Right lobe of liver (tissue), 4 donors: ENCODE measurements around the gene FLYWCH2.

Source experiments
- CTCF ChIP-seq, 4 donors: fragments of 200-600 bp in 3 of 4; fragments of 450-650 bp in 1 of 4; IDR thresholded peaks; one replicate each; pipeline versions ENCODE4 v1.5.1 to v1.8.0; 2016 to 2022; ENCODE audit warnings: antibody characterized with exemption in 4 of 4, mild to moderate bottlenecking in 2 of 4
- POLR2A ChIP-seq: fragments of 450-650 bp; IDR thresholded peaks from one replicate; pipeline ENCODE4 v1.6.1; 2017; ENCODE audit warnings: antibody characterized with exemption, mild to moderate bottlenecking
- donor health status: DM: no; HTN: no; CAD: no.
- donor health status: DM: no; HTN: no; CAD: no.
- donor health status: DM: no; HTN: yes; CAD: no.

DNA sequence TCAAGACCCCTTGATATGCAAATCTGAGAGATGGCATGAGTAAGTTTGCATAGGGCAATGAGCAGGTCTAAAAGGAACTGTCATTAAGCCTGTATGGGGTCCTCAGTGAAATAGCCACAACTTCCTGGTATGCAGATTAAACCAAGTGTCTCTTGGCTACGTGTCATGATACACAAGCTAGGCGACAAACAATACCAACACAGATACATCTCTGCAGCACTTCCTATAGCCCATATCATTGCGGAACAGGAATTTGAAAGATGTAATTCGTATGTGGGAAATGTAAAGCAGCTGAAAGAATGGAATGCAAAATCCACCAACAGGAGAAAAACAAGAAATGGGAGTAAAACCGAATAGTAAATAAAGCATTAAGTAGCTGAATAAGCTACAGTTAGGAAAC lies 37.9 kb upstream of the FLYWCH2 start:
- TF ChIP-seq CTCF (IDR thresholded peaks at IDR 0.05) (no peak), POLR2A (no peak)
